Kidney (tissue), 14 donors: ENCODE data around the gene NAALADL1. TPM values are rescaled to one million over a fixed set of nuclear protein-coding genes. Genes with fewer than 3 reads are reported as not detected.

Source experiments
- DNase-seq, 5 donors: peaks; one replicate each; pipeline ENCODE4 v3.0.0-alpha.2; 2013 to 2020
- FAIRE-seq: peaks from 2 replicates; lab custom pipeline; 2012; peaks lifted over from hg19 to GRCh38; lab: Jason Lieb, UNC
- H3K27ac ChIP-seq, 2 donors: one replicate each; pipeline ENCODE4 v1.7.0; 2013; ENCODE audit warnings: low read depth in 2 of 2, low read length in 2 of 2, inconsistent platforms in 1 of 2
- H3K27me3 ChIP-seq: one replicate; pipeline ENCODE4 v1.7.1; 2013; ENCODE audit warnings: low read length, inconsistent platforms; ENCODE audit not compliant: control insufficient read depth, insufficient read depth
- H3K36me3 ChIP-seq, 3 donors: one replicate each; pipeline versions ENCODE4 v1.7.0 to v1.7.1; 2013; ENCODE audit warnings: low read length in 3 of 3, control low read depth in 1 of 3, inconsistent platforms in 1 of 3; ENCODE audit not compliant: insufficient read depth in 3 of 3, control insufficient read depth in 2 of 3
- H3K4me1 ChIP-seq, 3 donors: one replicate each; pipeline versions ENCODE4 v1.7.0 to v1.7.1; 2013; ENCODE audit warnings: low read length in 3 of 3, inconsistent platforms in 1 of 3, low read depth in 1 of 3; ENCODE audit not compliant: control insufficient read depth in 2 of 3, insufficient read depth in 2 of 3
- H3K4me3 ChIP-seq, 3 donors: one replicate each; pipeline versions ENCODE4 v1.7.0 to v1.8.1; 2013; ENCODE audit warnings: low read length in 3 of 3, control low read depth in 1 of 3, inconsistent platforms in 1 of 3
- H3K9ac ChIP-seq, 3 donors: one replicate each; pipeline versions ENCODE4 v1.7.0 to v1.7.1; 2013; ENCODE audit warnings: low read length in 3 of 3, control low read depth in 1 of 3, inconsistent platforms in 1 of 3
- H3K9me3 ChIP-seq, 3 donors: one replicate each; pipeline versions ENCODE4 v1.7.0 to v1.7.1; 2013; ENCODE audit warnings: low read length in 3 of 3, control low read depth in 1 of 3, inconsistent platforms in 1 of 3; ENCODE audit not compliant: control insufficient read depth in 2 of 3, insufficient read depth in 1 of 3
- CTCF ChIP-seq: IDR thresholded peaks from 3 replicates; pipeline ENCODE4 v1.5.1; 2012; ENCODE audit warnings: mild to moderate bottlenecking, moderate library complexity, borderline replicate concordance; ENCODE audit not compliant: insufficient read depth; ENCODE audit errors: extremely low read depth
- intact Hi-C: fragments of 100-400 bp; cut with DNase I; formaldehyde crosslinking; loops from one replicate; pipeline ENCODE4 v1.11.1; 2022
- polyA plus RNA-seq: library from polyadenylated mRNA; stranded (reverse); fragments of 350-450 nt; fragmentation: Illumina TruSeq; extraction: RNeasy Lipid Tissue Mini Kit (QIAGEN cat#74804); gene quantifications from one replicate; pipeline ENCODE4 v1.2.3, GENCODE V29; 2014; ENCODE audit warnings: low read depth, low replicate concordance; ENCODE audit not compliant: insufficient read depth
- total RNA-seq: library from RNA; stranded (reverse); fragmentation: NEBNext Ultra II Directional; extraction: Animal tissue kit (Norgen Biotek cat#: 25700); gene quantifications from one replicate; pipeline ENCODE4 v1.2.1, GENCODE V29; 2021
- donor health status: control.
- donor health status: control.
- donor health status: control.
- donor health status: control.
- donor health status: control.
- donor health status: DM: yes; HTN: yes; CAD: no.
- donor health status: Normal renal cell carcinoma (clear cell type).

Gene NAALADL1
- total and polyA plus RNA-seq, 2 donors from 2014 or later: 9.4 to 17.1 TPM

- no peaks in the 10 kb centered on the region for H3K27me3 ChIP-seq
- no peak overlapping the region for H3K27ac ChIP-seq
- peak in 1 of 5 donors; percentile 66 for DNase-seq
- peaks cover 0 to 10% (median 4%) of the 10 kb centered on the region in 3 donors for H3K4me1 ChIP-seq
- no peaks in the 10 kb centered on the region for H3K9me3 ChIP-seq
- no peak for TF ChIP-seq CTCF
- no peak overlapping the region for H3K9ac ChIP-seq
- no peak for FAIRE-seq
- intact Hi-C loops: no loop called here
- H3K36me3 ChIP-seq: peaks cover 0 to 4% (median 0%) of the 10 kb centered on the region in 3 donors
- no peak overlapping the region for H3K4me3 ChIP-seq
Measured at GRCh38 chr11:65107078-65107477, 48.7 kb upstream of the NAALADL1 start.

- no peak overlapping the region for H3K27ac ChIP-seq
- FAIRE-seq: no peak
- no peak for DNase-seq
- no peak overlapping the region for H3K9ac ChIP-seq
- H3K4me1 ChIP-seq: no peaks in the 10 kb centered on the region
- no peaks in the 10 kb centered on the region for H3K27me3 ChIP-seq
- peaks cover 0 to 4% (median 0%) of the 10 kb centered on the region in 3 donors for H3K36me3 ChIP-seq
- intact Hi-C loops: no loop called here
- H3K9me3 ChIP-seq: no peaks in the 10 kb centered on the region
- H3K4me3 ChIP-seq: no peak overlapping the region
- no peak for TF ChIP-seq CTCF
Measured at GRCh38 chr11:65104628-65105027, 46.3 kb upstream of the NAALADL1 start.

GRCh38 chr11:65103476-65103875 lies 45.1 kb upstream of the NAALADL1 start:
- FAIRE-seq (no peak), DNase-seq (no peak)
- no peak overlapping the region for H3K9ac ChIP-seq
- no peak overlapping the region for H3K4me3 ChIP-seq
- intact Hi-C loops: no loop called here
- H3K27me3 ChIP-seq: no peaks in the 10 kb centered on the region
- H3K9me3 ChIP-seq: no peaks in the 10 kb centered on the region
- H3K4me1 ChIP-seq: no peaks in the 10 kb centered on the region
- H3K27ac ChIP-seq: no peak overlapping the region
- no peak for TF ChIP-seq CTCF
- H3K36me3 ChIP-seq: peaks cover 0 to 4% (median 0%) of the 10 kb centered on the region in 3 donors
